Activated CD8-positive, alpha-beta T cell treated with anti-CD3 and anti-CD28 coated beads, Interleukin-2, amount 10 ng/mL, durations not matched to agents 7 days and 5 days (primary cell): ENCODE results near the gene GPR180. TPM values are rescaled to one million over a fixed set of nuclear protein-coding genes. Genes with fewer than 3 reads are reported as not detected.

ENCODE experiments used
- ATAC-seq: fragments of 150-1000 bp; cut with Tn5 transposase; one replicate; pipeline ENCODE4 v1.10.0; 2021; ENCODE audit warnings: moderate library complexity
- CTCF ChIA-PET: fragments of 350-600 bp; sonication (Branson Sonifier 250); formaldehyde crosslinking; loops from one replicate; lab custom pipeline; 2021; ENCODE audit warnings: antibody characterized with exemption; lab: Charles Lee
- POLR2A ChIA-PET: fragments of 350-600 bp; sonication (Branson Sonifier 250); formaldehyde crosslinking; loops from one replicate; lab custom pipeline; 2021; ENCODE audit warnings: antibody characterized with exemption; lab: Charles Lee
- DNase-seq: peaks from one replicate; pipeline ENCODE4 v3.0.0-alpha.2; 2020
- H3K27ac Mint-ChIP-seq: one replicate; pipeline ENCODE4 v1.8.0; 2021; ENCODE audit warnings: mild to moderate bottlenecking, mixed read lengths
- H3K27me3 Mint-ChIP-seq: one replicate; pipeline ENCODE4 v1.8.0; 2021; ENCODE audit warnings: low read depth, mixed read lengths
- H3K36me3 Mint-ChIP-seq: one replicate; pipeline ENCODE4 v1.8.0; 2021; ENCODE audit warnings: low read depth, mixed read lengths
- H3K4me1 Mint-ChIP-seq: one replicate; pipeline ENCODE4 v1.8.0; 2021; ENCODE audit warnings: low read depth, mixed read lengths
- H3K4me3 Mint-ChIP-seq: one replicate; pipeline ENCODE4 v1.8.0; 2021; ENCODE audit warnings: mild to moderate bottlenecking, mixed read lengths
- H3K9me3 Mint-ChIP-seq: one replicate; pipeline ENCODE4 v1.8.0; 2022; ENCODE audit warnings: mixed read lengths; ENCODE audit not compliant: insufficient read depth
- total RNA-seq, 2 experiments: library from RNA; stranded (reverse); gene quantifications; one replicate each; pipeline ENCODE4 v1.2.3, GENCODE V29; 2021

Gene GPR180
- total RNA-seq, 2 experiments from 2014 or later: 7.7 to 7.9 TPM

DNA sequence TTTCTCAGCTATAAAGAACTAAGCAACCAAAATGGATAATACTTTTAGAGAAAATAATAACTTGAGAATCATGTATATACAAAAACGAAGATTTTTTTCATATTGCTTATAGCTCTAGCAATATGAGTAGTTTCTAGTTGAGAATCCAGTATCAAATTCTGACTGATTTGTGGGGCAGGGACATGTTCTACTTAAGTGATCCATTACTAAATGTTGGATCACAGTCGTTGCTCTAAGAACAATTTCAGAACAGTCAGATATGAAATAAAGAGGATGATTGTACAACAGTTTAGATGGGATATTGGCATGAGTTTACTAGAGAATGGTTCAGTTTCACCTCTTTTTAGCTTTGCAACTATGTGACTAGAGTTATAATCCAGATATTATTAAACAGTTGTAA lies 70.7 kb downstream of the GPR180 start:
- Mint-ChIP-seq H3K36me3 (no peaks in the 10 kb centered on the region), H3K4me1 (no peaks in the 10 kb centered on the region), H3K4me3 (no peak overlapping the region), H3K27ac (no peak overlapping the region), H3K27me3 (peaks cover 13% of the 10 kb centered on the region), H3K9me3 (no peaks in the 10 kb centered on the region)
- CTCF ChIA-PET: interaction anchor here (1.0 to 3.9 kb wide), 4 partner anchors 55 to 732 kb away, joined by 3 to 14 read pairs (median 4); no protein-coding TSS in a partner anchor
- no peak for DNase-seq
- no peak for ATAC-seq
- POLR2A ChIA-PET: no interaction called here

GRCh38 chr13:94673851-94674250 lies 72.2 kb downstream of the GPR180 start:
- ChIA-PET POLR2A (no interaction called here), CTCF (interaction anchor here (0.8 to 3.9 kb wide), 8 partner anchors 8 to 730 kb away, joined by 3 to 15 read pairs (median 4); no protein-coding TSS in a partner anchor)
- DNase-seq: no peak
- no peak for ATAC-seq
- Mint-ChIP-seq H3K4me1 (no peaks in the 10 kb centered on the region), H3K36me3 (no peaks in the 10 kb centered on the region), H3K9me3 (no peaks in the 10 kb centered on the region), H3K27ac (no peak overlapping the region), H3K4me3 (no peak overlapping the region), H3K27me3 (peaks cover 20% of the 10 kb centered on the region)

DNA sequence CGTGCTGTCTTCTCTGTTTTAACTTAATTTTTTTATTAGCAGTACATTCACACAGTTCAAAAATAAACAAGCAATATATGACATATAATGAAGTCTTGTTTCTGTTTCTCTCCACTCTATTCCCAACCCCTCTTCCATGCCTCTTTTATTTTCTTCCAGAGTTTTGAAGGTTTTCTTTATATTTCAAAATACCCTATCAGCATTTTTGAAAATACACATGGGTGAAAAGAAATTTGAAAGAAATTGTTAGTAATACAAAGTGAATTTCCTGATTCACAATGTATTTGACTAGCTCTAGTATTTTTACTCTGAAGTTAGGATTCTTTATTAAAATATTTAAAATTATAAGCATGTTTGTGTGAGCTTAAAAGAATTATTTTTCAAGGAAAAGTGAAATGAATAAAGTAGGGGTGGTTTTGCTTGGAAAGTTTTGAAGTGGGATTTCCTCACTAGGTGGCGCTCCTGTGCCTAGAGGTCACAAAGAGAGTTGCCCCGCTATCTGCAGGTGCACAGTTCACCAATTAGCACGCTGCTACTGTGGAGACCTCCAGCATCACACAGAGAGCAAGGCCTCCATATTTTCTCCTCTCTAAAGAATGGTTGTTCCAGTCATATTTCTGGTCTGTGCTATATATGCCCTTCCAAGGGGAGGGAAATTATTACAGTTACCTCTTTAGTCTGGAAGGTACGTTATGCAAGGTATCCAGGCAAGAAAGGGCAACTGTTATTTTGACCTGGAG lies 73.1 kb downstream of the GPR180 start:
- peak; percentile 58 for ATAC-seq
- no peak overlapping the region for H3K27ac Mint-ChIP-seq
- H3K36me3 Mint-ChIP-seq: no peaks in the 10 kb centered on the region
- DNase-seq: peak; percentile 67
- no peaks in the 10 kb centered on the region for H3K9me3 Mint-ChIP-seq
- H3K4me3 Mint-ChIP-seq: no peak overlapping the region
- POLR2A ChIA-PET: no interaction called here
- CTCF ChIA-PET: interaction anchor here (0.6 to 3.9 kb wide), 17 partner anchors 9 to 729 kb away, joined by 3 to 15 read pairs (median 4); no protein-coding TSS in a partner anchor
- peaks cover 23% of the 10 kb centered on the region for H3K27me3 Mint-ChIP-seq
- no peaks in the 10 kb centered on the region for H3K4me1 Mint-ChIP-seq

GRCh38 chr13:94677799-94678198 lies 76.1 kb downstream of the GPR180 start:
- no peaks in the 10 kb centered on the region for H3K4me1 Mint-ChIP-seq
- H3K27ac Mint-ChIP-seq: no peak overlapping the region
- peaks cover 25% of the 10 kb centered on the region for H3K27me3 Mint-ChIP-seq
- no peaks in the 10 kb centered on the region for H3K9me3 Mint-ChIP-seq
- ChIA-PET POLR2A (no interaction called here), CTCF (no interaction called here)
- no peak overlapping the region for H3K4me3 Mint-ChIP-seq
- no peak for ATAC-seq
- no peaks in the 10 kb centered on the region for H3K36me3 Mint-ChIP-seq
- DNase-seq: no peak

DNA sequence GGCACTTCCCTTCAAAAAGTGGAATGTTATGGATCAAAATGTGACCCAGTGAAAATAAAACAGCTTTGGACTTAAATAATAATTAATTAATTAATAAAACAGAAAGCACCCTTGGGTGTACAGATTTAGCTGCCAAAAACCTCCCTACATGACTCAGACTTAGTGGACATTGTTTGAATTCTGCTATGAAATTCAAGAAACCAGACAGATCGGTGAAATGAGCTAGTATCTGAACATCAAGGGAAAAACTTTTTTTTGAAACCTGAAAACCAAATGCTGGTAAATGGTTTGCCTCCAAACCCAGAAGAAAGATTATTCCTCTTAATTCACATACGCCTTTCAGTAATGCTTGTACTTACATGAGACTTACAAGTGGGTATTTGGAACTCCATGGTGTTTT lies 77.2 kb downstream of the GPR180 start:
- Mint-ChIP-seq H3K4me1 (no peaks in the 10 kb centered on the region), H3K4me3 (no peak overlapping the region), H3K36me3 (no peaks in the 10 kb centered on the region), H3K9me3 (no peaks in the 10 kb centered on the region), H3K27ac (no peak overlapping the region), H3K27me3 (peaks cover 32% of the 10 kb centered on the region)
- DNase-seq (no peak), ATAC-seq (no peak)
- POLR2A ChIA-PET: no interaction called here
- CTCF ChIA-PET: interaction anchor here (1.7 kb wide), 1 partner anchor 18 kb away, joined by 5 read pairs; no protein-coding TSS in a partner anchor

GRCh38 chr13:94679614-94680013 lies 78.0 kb downstream of the GPR180 start:
- DNase-seq (no peak), ATAC-seq (no peak)
- Mint-ChIP-seq H3K36me3 (no peaks in the 10 kb centered on the region), H3K27me3 (peaks cover 32% of the 10 kb centered on the region), H3K9me3 (no peaks in the 10 kb centered on the region), H3K4me1 (no peaks in the 10 kb centered on the region), H3K27ac (no peak overlapping the region), H3K4me3 (no peak overlapping the region)
- ChIA-PET CTCF (interaction anchor here (1.7 kb wide), 1 partner anchor 18 kb away, joined by 5 read pairs; no protein-coding TSS in a partner anchor), POLR2A (no interaction called here)

GRCh38 chr13:94682229-94682628 lies 80.6 kb downstream of the GPR180 start:
- Mint-ChIP-seq H3K9me3 (no peaks in the 10 kb centered on the region), H3K4me3 (no peak overlapping the region), H3K27me3 (peaks cover 21% of the 10 kb centered on the region), H3K36me3 (no peaks in the 10 kb centered on the region), H3K4me1 (no peaks in the 10 kb centered on the region), H3K27ac (no peak overlapping the region)
- ChIA-PET POLR2A (no interaction called here), CTCF (no interaction called here)
- ATAC-seq (no peak), DNase-seq (no peak)

DNA sequence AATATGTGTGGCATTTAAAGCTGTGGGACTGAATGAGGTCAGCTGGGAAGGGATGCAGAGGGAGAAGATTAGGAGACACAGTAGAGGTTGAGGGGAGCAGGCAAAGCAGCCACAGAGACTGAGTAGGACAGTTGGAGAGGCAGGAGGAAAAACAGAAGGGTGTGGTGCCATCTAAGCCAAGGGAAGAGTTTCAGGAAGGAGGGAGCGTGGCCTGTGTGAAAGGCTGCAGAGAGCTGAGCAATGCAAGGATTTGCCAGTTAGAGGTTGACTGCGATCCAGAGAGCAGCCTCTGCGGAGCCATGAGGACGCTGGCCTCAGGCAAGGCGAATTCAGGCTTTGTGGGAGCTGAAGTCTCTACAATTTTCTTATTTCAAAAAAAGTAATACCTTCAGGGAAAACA lies 81.8 kb downstream of the GPR180 start:
- POLR2A ChIA-PET: no interaction called here
- Mint-ChIP-seq H3K9me3 (no peaks in the 10 kb centered on the region), H3K36me3 (no peaks in the 10 kb centered on the region), H3K4me1 (no peaks in the 10 kb centered on the region), H3K27ac (no peak overlapping the region), H3K27me3 (peaks cover 19% of the 10 kb centered on the region), H3K4me3 (no peak overlapping the region)
- DNase-seq: no peak
- CTCF ChIA-PET: no interaction called here
- no peak for ATAC-seq

Other genes with a start within 250 kb of the GPR180 start
- under 1 TPM in 1 of 2 experiments, not detected in 1; 0.05 TPM for gene DCT, start 122.2 kb upstream of the GPR180 start, total RNA-seq
- 10 to 100 TPM; 17.2 to 19.2 TPM for gene TGDS, start 5.7 kb upstream of the GPR180 start, total RNA-seq
- gene SOX21, start 110.7 kb downstream of the GPR180 start, total RNA-seq: not detected